Measurements from ENCODE around the gene LRRC4C. TPM values are rescaled to one million over a fixed set of nuclear protein-coding genes. Genes with fewer than 3 reads are reported as not detected.

Gene LRRC4C
- total RNA-seq, 1 experiment from 2014 or later: 0.12 TPM

GRCh38 chr11:41419901-41420300 is 39.6 kb downstream of the LRRC4C start:
- DNase-seq (ENCODE audit: extremely low read depth, low read depth): no peak

GRCh38 chr11:41414771-41415440 is 44.5 kb downstream of the LRRC4C start:
- DNase-seq (ENCODE audit: extremely low read depth, low read depth): no peak

- no peak for DNase-seq (ENCODE audit: extremely low read depth, low read depth)
These were observed 45.6 kb downstream of the LRRC4C start for GRCh38 chr11:41413843-41414242.

GRCh38 chr11:41405812-41406211 is 53.6 kb downstream of the LRRC4C start:
- DNase-seq (ENCODE audit: extremely low read depth, low read depth): no peak

- DNase-seq (ENCODE audit: extremely low read depth, low read depth): no peak
These were observed 55.3 kb downstream of the LRRC4C start for GRCh38 chr11:41404109-41404508.

GRCh38 chr11:41403458-41403857 is 56.0 kb downstream of the LRRC4C start:
- no peak for DNase-seq (ENCODE audit: extremely low read depth, low read depth)

GRCh38 chr11:41400819-41401382 is 58.6 kb downstream of the LRRC4C start:
- no peak for DNase-seq (ENCODE audit: extremely low read depth, low read depth)

- DNase-seq (ENCODE audit: extremely low read depth, low read depth): no peak
These were observed 59.3 kb downstream of the LRRC4C start for GRCh38 chr11:41400124-41400523.

- no peak for DNase-seq (ENCODE audit: extremely low read depth, low read depth)
These were observed 60.1 kb downstream of the LRRC4C start for GRCh38 chr11:41399323-41399722.

- no peak for DNase-seq (ENCODE audit: extremely low read depth, low read depth)
These were observed 61.3 kb downstream of the LRRC4C start for GRCh38 chr11:41398175-41398574.

GRCh38 chr11:41394521-41395195 is 64.8 kb downstream of the LRRC4C start:
- no peak for DNase-seq (ENCODE audit: extremely low read depth, low read depth)

GRCh38 chr11:41392596-41392995 is 66.9 kb downstream of the LRRC4C start:
- DNase-seq (ENCODE audit: extremely low read depth, low read depth): no peak

- no peak for DNase-seq (ENCODE audit: extremely low read depth, low read depth)
These were observed 69.8 kb downstream of the LRRC4C start for GRCh38 chr11:41389623-41390130.

- DNase-seq (ENCODE audit: extremely low read depth, low read depth): no peak
These were observed 75.1 kb downstream of the LRRC4C start for GRCh38 chr11:41384329-41384728.

GRCh38 chr11:41383768-41384167 is 75.7 kb downstream of the LRRC4C start:
- DNase-seq (ENCODE audit: extremely low read depth, low read depth): no peak

- DNase-seq (ENCODE audit: extremely low read depth, low read depth): no peak
These were observed 76.5 kb downstream of the LRRC4C start for GRCh38 chr11:41382927-41383326.

GRCh38 chr11:41379084-41379483 is 80.4 kb downstream of the LRRC4C start:
- DNase-seq (ENCODE audit: extremely low read depth, low read depth): no peak

GRCh38 chr11:41377709-41378394 is 81.6 kb downstream of the LRRC4C start:
- DNase-seq (ENCODE audit: extremely low read depth, low read depth): no peak

- DNase-seq (ENCODE audit: extremely low read depth, low read depth): no peak
These were observed 107.6 kb downstream of the LRRC4C start for GRCh38 chr11:41351825-41352224.

- DNase-seq (ENCODE audit: extremely low read depth, low read depth): no peak
These were observed 113.4 kb downstream of the LRRC4C start for GRCh38 chr11:41346042-41346441.

All from NCI-H460 (cell line).